ENCODE results near the gene YPEL5.
"Not testable (repeated sequence)": the region's sequence is repeated elsewhere in the genome, so short reads cannot be mapped to it uniquely, and the experiment has no call there.

Gene YPEL5

GRCh38 chr2:30146337-30147195, at the start of gene YPEL5:
YPEL5 (plus strand) TSS chr2:30147007; CDS start chr2:30156652, 9,645 bp downstream.
- peak; percentile 96 for DNase-seq

- no peak for DNase-seq
These were observed 48.4 kb upstream of the YPEL5 start for GRCh38 chr2:30098266-30099005.

GRCh38 chr2:30099366-30099765, 47.4 kb upstream of the YPEL5 start:
- not testable (repeated sequence) for DNase-seq

GRCh38 chr2:30100691-30101090, 46.1 kb upstream of the YPEL5 start:
- DNase-seq: not testable (repeated sequence)

GRCh38 chr2:30104307-30104706, 42.5 kb upstream of the YPEL5 start:
- no peak for DNase-seq

GRCh38 chr2:30105556-30105955, 41.3 kb upstream of the YPEL5 start:
- DNase-seq: no peak

GRCh38 chr2:30106543-30106942, 40.3 kb upstream of the YPEL5 start:
- no peak for DNase-seq

GRCh38 chr2:30108192-30108591, 38.6 kb upstream of the YPEL5 start:
- no peak for DNase-seq

GRCh38 chr2:30108851-30109250, 38.0 kb upstream of the YPEL5 start:
- no peak for DNase-seq

- DNase-seq: no peak
These were observed 37.0 kb upstream of the YPEL5 start for GRCh38 chr2:30109856-30110255.

GRCh38 chr2:30110773-30111172, 36.0 kb upstream of the YPEL5 start:
- no peak for DNase-seq

- DNase-seq: not testable (repeated sequence)
These were observed 35.6 kb upstream of the YPEL5 start for GRCh38 chr2:30111186-30111585.

- DNase-seq: no peak
These were observed 34.2 kb upstream of the YPEL5 start for GRCh38 chr2:30112561-30112960.

- DNase-seq: peak; percentile 58
These were observed 33.1 kb upstream of the YPEL5 start for GRCh38 chr2:30113617-30114293.

GRCh38 chr2:30115141-30115980, 31.4 kb upstream of the YPEL5 start:
- DNase-seq: peak; percentile 54

GRCh38 chr2:30115981-30116285, 30.9 kb upstream of the YPEL5 start:
- DNase-seq: no peak

- no peak for DNase-seq
These were observed 24.4 kb upstream of the YPEL5 start for GRCh38 chr2:30122362-30122761.

GRCh38 chr2:30127016-30127893, 19.6 kb upstream of the YPEL5 start:
- DNase-seq: no peak

GRCh38 chr2:30134582-30134981, 12.2 kb upstream of the YPEL5 start:
- DNase-seq: no peak

GRCh38 chr2:30135541-30135940, 11.3 kb upstream of the YPEL5 start:
- no peak for DNase-seq

GRCh38 chr2:30136764-30137444, 9.9 kb upstream of the YPEL5 start:
- no peak for DNase-seq

Measured in 8988T (cell line).